HUES48 (cell line): ENCODE results near the gene SMAD7.

Experiments used
- H3K27ac ChIP-seq: one replicate; pipeline ENCODE4 v1.7.0; 2013; ENCODE audit warnings: low read depth, low read length, inconsistent platforms
- H3K27me3 ChIP-seq: 2 replicates; pipeline ENCODE4 v1.6.1; 2013; ENCODE audit warnings: mild to moderate bottlenecking, low read length; ENCODE audit not compliant: control insufficient read depth, insufficient read depth
- H3K36me3 ChIP-seq: 2 replicates; pipeline ENCODE4 v1.6.1; 2013; ENCODE audit warnings: low read length; ENCODE audit not compliant: control insufficient read depth, insufficient read depth
- H3K4me1 ChIP-seq: 2 replicates; pipeline ENCODE4 v1.6.1; 2013; ENCODE audit warnings: mild to moderate bottlenecking, low read length; ENCODE audit not compliant: control insufficient read depth, insufficient read depth
- H3K4me3 ChIP-seq: 2 replicates; pipeline ENCODE4 v1.5.1; 2013; ENCODE audit warnings: mild to moderate bottlenecking, low read depth, low read length
- H3K9ac ChIP-seq: 2 replicates; pipeline ENCODE4 v1.6.1; 2013; ENCODE audit warnings: mild to moderate bottlenecking, low read depth, low read length, moderate library complexity
- H3K9me3 ChIP-seq: 2 replicates; pipeline ENCODE4 v1.6.1; 2013; ENCODE audit warnings: low read length; ENCODE audit not compliant: control insufficient read depth, insufficient read depth

SMAD7 gene

GRCh38 chr18:48968412-48969215 lies 17.8 kb upstream of the SMAD7 start:
- Histone ChIP-seq H3K27ac (peak overlapping the region; percentile 70), H3K4me3 (no peak overlapping the region), H3K27me3 (0 out of 2 replicates have a peak, but pooled peaks cover 5% of the 10 kb centered on the region), H3K9ac (no peak overlapping the region), H3K36me3 (no peaks in the 10 kb centered on the region), H3K9me3 (no peaks in the 10 kb centered on the region), H3K4me1 (peaks cover 23% of the 10 kb centered on the region)

GRCh38 chr18:48967545-48967944 lies 16.8 kb upstream of the SMAD7 start:
- Histone ChIP-seq H3K4me1 (peaks cover 28% of the 10 kb centered on the region), H3K36me3 (no peaks in the 10 kb centered on the region), H3K27ac (no peak overlapping the region), H3K27me3 (no peaks in the 10 kb centered on the region), H3K4me3 (no peak overlapping the region), H3K9me3 (no peaks in the 10 kb centered on the region), H3K9ac (no peak overlapping the region)

DNA sequence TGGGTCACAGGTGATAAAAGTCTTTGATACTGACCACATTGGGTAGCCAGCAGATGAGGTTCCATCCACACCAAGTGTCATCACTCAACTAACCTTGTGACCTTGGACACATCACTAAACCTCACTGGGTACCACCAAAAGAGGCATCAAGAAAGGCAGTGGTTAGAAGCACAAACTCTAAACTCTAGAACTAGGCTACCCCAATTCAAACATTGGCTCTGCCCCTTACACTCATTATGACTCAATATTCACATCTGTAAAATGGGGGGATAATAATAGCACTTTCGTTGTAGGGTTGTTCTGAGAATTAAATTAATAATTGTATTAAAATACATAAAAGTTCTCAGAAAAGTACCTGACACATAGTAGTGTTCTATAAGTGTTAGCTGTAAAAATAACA lies 15.8 kb upstream of the SMAD7 start:
- H3K4me3 ChIP-seq, result no peak overlapping the region
- H3K9me3 ChIP-seq, result no peaks in the 10 kb centered on the region
- H3K36me3 ChIP-seq, result no peaks in the 10 kb centered on the region
- no peak overlapping the region for H3K9ac ChIP-seq
- no peaks in the 10 kb centered on the region for H3K27me3 ChIP-seq
- H3K4me1 ChIP-seq, result peaks cover 33% of the 10 kb centered on the region
- no peak overlapping the region for H3K27ac ChIP-seq

DNA sequence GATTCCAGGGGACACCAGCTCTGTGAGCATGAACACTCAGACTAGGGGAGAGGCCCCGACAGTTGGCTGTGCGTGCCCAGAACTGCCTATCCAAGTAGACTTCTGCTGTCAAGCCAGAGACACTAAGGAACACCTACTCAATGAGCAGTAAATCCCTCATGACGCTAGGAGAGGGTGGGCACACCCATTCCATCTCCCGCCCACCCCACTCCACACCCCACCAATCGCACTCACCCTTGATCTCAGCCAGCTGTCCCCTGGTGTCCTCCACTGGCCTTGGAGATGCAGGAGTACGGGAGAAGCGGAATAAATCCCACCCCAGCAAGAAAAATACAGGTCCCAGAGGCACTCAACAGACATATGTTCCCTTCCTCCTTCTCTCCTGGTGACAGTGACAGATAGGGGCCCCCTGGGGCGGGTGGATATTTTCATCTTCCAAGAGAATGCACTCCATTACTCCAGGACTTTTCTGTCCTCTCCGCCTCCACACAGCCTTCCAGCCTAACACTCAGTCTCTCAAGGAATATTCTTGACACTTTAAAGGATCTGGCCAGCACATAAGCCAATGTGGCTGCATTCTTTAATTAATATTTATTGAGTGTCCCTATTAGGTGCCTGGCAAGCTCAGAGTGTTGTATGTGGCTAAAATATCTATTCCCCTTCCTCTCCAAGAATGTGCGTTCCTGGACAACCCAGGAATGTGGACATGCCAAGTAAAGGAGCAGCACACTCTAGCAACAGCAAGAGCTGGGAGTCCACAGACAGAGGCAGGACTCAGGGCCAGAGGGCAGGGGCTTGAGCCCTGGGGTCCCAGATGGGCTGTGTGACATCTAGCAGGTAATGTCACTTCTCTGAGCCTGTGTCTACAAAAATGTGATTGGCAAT lies 13.1 kb upstream of the SMAD7 start:
- Histone ChIP-seq H3K9me3 (no peaks in the 10 kb centered on the region), H3K36me3 (no peaks in the 10 kb centered on the region), H3K27ac (peak overlapping the region; percentile 21), H3K4me1 (peaks cover 49% of the 10 kb centered on the region), H3K4me3 (no peak overlapping the region), H3K9ac (no peak overlapping the region), H3K27me3 (no peaks in the 10 kb centered on the region)

DNA sequence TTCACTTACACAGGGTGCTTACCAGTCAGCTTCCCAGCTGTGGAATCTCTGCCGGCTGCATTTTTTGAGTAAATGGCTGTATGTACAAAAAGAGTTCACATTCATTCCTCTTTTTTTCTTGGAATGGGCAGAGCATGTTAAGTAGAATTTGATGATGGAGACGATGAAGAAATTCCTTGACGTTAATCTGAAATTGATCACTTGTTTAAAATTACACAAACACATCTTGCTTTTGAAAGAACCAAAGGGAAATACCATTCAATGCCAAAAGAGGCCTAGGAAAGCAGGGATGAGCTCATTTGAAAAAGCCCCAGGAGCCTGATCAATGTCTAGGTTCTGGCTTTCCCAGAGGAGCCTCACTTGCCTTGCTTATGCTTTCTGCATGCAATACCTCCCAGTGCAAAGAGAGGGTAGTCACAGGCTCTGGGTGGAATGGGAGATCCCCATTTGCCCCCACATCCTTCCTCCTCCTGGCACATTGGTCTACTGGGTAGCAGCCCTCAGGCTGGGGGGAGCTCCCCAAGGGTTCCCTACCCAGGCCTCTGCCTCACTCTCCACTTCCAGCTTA lies 12.3 kb upstream of the SMAD7 start:
- H3K9me3 ChIP-seq, result no peaks in the 10 kb centered on the region

GRCh38 chr18:48962252-48962993 lies 11.7 kb upstream of the SMAD7 start:
- no peaks in the 10 kb centered on the region for H3K36me3 ChIP-seq
- H3K4me1 ChIP-seq, result peaks cover 40% of the 10 kb centered on the region
- no peak overlapping the region for H3K4me3 ChIP-seq
- H3K9me3 ChIP-seq, result no peaks in the 10 kb centered on the region
- H3K27ac ChIP-seq, result peak overlapping the region; percentile 21
- no peaks in the 10 kb centered on the region for H3K27me3 ChIP-seq
- no peak overlapping the region for H3K9ac ChIP-seq

More for the DNA sequence above, 12.3 kb upstream of the SMAD7 start:
- Histone ChIP-seq H3K9ac (no peak overlapping the region), H3K27ac (peak overlapping the region; percentile 21), H3K27me3 (no peaks in the 10 kb centered on the region), H3K36me3 (no peaks in the 10 kb centered on the region), H3K4me3 (no peak overlapping the region), H3K4me1 (peaks cover 44% of the 10 kb centered on the region)

DNA sequence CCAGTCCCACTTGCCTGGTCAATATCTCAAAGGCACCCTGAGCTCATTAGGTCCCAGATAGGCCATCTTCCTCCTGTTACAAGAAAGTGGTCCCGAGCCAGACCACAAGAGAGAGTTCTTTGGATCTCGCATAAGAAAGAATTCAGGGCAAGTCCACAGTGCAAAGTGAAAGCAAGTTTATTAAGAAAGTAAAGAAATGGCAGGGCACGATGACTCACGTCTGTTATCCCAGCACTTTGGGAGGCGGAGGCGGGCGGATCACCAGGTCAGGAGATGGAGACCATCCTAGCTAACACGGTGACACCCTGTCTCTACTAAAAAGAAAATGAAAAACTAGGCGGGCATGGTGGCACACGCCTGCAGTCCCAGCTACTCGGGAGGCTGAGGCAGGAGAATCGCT lies 10.8 kb upstream of the SMAD7 start:
- H3K4me1 ChIP-seq, result peaks cover 42% of the 10 kb centered on the region
- no peak overlapping the region for H3K4me3 ChIP-seq
- no peaks in the 10 kb centered on the region for H3K36me3 ChIP-seq
- H3K9ac ChIP-seq, result no peak overlapping the region
- no peak overlapping the region for H3K27ac ChIP-seq
- no peaks in the 10 kb centered on the region; the same call in 1 of the 2 replicates for H3K27me3 ChIP-seq
- H3K9me3 ChIP-seq, result no peaks in the 10 kb centered on the region

DNA sequence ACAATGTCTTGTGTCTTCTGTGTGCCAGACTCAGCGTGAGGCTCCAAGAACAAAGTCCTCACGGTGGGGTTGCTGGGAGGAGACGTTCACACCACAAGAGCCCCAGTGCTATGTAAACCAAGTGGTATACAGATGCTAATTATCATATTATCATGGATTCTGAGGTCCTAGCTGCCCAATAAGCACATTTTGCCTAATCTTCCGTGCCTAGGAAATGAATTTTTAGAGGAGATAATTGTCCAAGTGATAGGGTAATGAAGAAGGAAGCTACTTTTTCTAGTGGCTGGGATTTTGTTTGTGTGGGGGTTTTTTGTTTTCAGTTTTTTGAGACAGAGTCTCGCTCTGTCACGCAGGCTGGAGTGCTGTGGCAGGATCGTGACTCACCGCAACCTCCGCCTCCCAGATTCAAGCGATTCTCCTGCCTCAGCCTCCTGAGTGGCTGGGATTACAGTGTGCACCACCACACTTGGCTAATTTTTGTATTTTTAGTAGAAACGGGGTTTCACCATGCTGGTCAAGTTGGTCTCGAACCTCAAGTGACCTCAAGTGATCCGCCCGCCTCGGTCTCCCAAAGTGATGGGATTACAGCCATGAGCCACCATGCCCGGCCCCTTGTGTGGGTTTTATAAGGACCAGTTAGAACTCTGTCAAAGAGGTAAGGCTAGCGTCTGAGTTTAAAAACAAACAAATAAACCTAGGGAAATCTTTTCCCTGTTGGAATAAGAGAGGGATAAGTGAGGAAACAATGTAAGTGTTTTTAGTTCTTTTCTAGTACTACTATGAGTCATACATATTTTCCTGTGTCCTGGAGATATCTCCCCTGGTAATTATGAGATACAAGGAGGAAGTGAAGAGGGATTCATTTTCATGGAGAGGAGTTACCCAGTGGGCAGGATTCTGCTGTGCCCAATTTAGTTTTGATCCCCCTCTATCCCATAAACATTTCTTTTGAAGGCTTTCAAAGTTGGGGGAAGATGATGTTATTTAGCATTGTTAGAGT lies 9.5 kb upstream of the SMAD7 start:
- peak overlapping the region; percentile 7; the same call in 1 of the 2 replicates for H3K4me3 ChIP-seq

GRCh38 chr18:48959551-48959920 lies 8.8 kb upstream of the SMAD7 start:
- H3K27ac ChIP-seq, result peak overlapping the region; percentile 91
- peaks cover 61% of the 10 kb centered on the region for H3K4me1 ChIP-seq
- peak overlapping the region; percentile 31; the same call in 1 of the 2 replicates for H3K9ac ChIP-seq
- no peaks in the 10 kb centered on the region for H3K9me3 ChIP-seq
- H3K4me3 ChIP-seq, result peak overlapping the region; percentile 32
- no peaks in the 10 kb centered on the region for H3K36me3 ChIP-seq
- no peaks in the 10 kb centered on the region; the same call in 1 of the 2 replicates for H3K27me3 ChIP-seq

More for the DNA sequence above, 9.5 kb upstream of the SMAD7 start:
- Histone ChIP-seq H3K4me1 (peaks cover 55% of the 10 kb centered on the region), H3K27me3 (no peaks in the 10 kb centered on the region; the same call in 1 of the 2 replicates), H3K36me3 (no peaks in the 10 kb centered on the region), H3K9ac (no peak overlapping the region), H3K27ac (peak overlapping the region; percentile 91), H3K9me3 (no peaks in the 10 kb centered on the region)
